HG03571 (cell line): ENCODE measurements around the gene CRHR2.

Source experiments
- ATAC-seq: cut with Tn5 transposase; IDR thresholded peaks from one replicate; pipeline ENCODE4 v1.9.1; 2021; ENCODE audit not compliant: unreplicated experiment

The CRHR2 gene

GRCh38 chr7:30707391-30708357, 25.4 kb upstream of the CRHR2 start:
- no peak for ATAC-seq

DNA sequence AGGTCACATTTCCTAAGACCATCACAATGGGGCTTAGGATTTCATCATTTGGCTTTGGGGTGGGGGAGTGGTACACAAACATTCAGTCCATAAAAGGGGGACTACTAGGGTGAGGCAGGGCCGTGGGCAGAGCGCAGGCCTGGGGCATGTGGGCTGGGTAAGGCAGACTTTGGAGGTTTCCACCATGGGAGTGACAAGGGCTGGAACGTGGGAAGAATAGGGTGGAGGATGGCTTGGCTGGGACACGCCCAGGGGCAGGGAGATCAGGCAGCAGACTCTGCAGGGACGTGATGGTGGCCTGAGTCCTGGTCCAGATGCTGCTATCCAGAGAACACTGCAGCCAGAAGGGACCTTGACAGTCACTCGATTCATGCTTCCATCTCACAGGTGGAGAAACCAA, 24.7 kb upstream of the CRHR2 start:
- no peak for ATAC-seq

- ATAC-seq = no peak
Observed at GRCh38 chr7:30706316-30706715, 24.1 kb upstream of the CRHR2 start.

- no peak for ATAC-seq
Observed at GRCh38 chr7:30705596-30705995, 23.3 kb upstream of the CRHR2 start.

DNA sequence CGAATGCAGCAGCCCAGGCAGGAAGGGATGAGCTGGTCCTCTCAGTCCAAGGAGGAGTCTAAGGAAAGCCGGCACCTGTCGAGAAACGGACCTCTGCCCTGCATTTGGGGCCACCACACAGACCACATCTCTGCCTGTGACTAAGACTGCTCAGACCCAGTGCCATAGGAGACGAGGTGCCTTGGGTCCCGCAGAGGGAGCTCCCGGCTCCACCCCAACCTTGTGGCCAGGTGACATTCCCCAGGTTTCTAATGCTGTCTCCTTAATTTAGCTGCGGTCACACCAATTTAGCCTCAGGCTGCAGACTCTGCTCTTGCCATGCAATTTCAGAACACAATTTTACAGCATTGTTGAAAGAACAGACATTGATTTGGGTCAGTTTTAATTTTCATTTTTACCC, 22.8 kb upstream of the CRHR2 start:
- ATAC-seq = no peak

DNA sequence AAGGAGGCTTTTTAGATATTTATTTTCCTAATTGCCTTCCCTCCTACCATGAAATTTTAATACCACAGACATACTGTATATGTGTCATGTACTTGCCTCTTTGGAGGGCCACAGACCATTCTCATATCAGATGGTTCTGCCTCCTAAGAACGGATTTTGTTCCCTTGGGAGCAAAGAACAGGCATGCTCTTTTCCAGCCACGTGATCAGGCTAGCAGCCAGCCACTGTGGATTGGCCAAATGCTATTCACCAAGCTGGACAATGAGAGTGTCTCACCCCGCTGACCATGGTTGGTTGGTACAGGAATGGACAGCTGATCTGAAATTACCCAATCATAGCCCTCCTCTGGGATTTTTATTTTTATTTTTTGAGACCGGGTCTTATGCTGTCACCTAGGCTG, 21.5 kb upstream of the CRHR2 start:
- ATAC-seq = no peak

DNA sequence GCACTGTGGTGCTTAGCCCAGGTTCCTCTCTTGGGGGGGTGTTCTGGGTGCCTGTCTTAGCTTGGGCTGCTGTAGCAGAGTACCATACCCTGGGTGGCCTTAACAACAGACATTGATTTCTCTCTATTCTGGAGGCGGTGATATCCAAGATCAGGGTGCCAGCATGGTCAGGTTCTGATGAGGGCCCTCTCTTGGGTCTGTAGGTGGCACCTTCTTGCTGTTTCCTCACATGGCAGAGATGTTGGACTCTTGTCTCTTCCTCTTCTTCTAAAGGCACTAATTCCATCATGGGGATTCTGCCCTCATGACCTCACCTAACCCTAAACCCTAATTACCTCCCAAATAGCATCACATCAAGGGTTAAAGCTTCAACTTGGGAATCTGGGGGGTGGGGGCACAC, 19.9 kb upstream of the CRHR2 start:
- ATAC-seq = no peak

- ATAC-seq = no peak
Observed at GRCh38 chr7:30700941-30701340, 18.7 kb upstream of the CRHR2 start.

- no peak for ATAC-seq
Observed at GRCh38 chr7:30699706-30700495, 17.6 kb upstream of the CRHR2 start.

GRCh38 chr7:30698481-30698880, 16.2 kb upstream of the CRHR2 start:
- no peak for ATAC-seq

DNA sequence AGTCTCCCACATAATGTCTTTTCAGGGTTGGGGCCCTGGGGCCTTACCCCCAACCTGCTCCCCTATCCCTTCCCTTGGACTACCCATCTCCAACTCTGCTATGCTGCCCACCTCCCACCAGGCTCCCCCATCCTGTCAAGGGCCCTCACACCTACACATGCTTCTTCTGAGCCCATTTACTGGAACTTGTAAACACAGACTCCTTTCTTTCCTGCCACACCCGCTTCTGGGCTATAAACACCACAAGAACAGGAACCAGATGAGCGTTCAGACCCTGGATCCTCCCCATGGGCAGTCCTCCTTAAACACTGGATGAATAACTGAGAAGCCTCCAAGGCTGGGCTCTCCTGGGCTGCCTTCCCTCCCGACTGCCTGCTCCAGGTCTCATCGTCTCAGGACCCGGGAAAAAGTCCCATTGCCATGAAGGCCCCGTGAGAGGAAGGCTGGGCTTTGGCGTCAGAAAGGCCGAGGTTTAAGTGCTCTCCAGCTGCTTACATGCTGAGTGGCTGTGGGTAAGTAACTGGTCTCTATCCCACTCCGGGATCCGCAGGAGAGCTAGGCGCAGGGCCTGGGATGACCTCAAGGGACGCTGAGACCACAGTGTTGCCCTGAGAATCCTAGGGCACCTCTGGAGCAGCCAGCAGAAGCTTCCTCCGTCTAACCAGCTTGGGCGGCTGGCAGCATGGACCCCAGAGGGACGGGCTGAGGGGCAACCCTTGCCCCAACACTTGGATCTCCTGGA, 15.6 kb upstream of the CRHR2 start:
- no peak for ATAC-seq

DNA sequence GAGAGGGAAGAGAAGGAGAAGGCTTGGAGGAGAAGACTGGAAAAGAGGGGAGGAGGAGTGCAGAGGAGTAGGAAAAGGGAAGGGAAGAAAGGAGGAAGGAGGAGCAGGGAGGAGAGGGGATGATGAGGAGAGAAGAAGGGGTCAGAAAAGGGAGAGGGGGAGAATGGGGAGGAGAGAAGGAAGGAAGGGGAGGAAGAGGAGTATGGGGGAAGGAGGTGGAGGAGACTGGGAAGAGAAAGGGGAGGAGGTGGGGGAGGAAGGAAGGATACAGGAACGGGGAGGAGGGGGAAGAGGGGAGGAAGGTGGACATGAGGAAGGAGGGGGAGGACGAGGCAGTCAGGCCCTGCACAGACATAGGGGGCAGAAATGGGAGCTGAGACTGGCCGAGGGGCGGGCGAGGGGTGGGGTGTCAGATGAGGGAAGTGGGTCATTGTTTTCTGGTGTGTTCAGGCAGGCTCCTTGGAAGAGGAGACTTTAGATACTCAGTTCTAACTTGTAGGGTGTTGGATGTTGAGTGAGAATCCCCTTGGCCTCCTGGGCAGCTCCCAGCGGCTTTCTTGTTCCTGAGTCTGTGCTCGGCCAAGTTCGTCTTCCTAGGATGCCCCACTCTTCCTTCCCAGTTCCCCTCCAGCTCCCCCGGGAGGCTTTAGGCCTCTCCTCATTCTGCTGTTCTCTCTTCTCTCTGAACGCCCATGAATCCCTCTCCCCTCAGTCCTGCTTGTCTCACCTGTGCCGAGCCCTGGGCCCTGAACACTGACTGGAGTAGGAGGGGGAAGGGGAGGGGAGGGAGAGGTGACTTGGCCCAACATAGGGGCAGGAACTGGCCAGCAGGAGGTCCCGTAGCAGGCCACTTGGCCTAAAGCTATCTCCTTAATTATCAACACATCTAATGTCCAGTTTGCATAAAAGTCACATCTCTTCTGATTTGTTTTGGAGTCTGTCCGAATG, 12.8 kb upstream of the CRHR2 start:
- ATAC-seq = no peak

DNA sequence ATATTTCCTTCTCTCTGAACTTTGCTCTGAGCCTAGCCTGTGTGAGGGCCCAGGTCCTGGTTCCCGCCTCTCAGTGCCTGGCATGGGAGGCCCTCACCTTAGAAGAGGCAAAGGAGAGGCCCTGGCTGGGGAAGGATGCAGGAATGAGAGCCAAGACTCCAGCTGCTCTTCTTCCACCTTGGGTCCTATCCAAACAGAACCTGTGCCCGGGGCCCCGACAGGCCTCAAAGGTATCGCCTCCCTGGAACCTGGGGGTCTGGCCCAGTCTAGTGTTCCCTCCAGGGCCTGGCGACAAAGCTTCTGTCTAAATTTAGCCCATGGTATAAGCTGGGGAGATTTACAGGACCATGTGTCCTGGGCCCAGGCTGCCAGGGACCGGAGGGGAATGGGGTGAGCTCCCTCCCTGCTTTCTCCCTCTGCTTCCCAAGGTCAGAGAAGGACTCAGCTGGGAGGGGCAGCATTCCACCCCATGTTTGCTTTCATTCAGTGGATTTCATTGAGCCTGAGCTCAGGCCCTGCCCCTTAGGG, 12.0 kb upstream of the CRHR2 start:
- ATAC-seq = no peak

- no peak for ATAC-seq
Observed at GRCh38 chr7:30692882-30693281, 10.6 kb upstream of the CRHR2 start.

GRCh38 chr7:30692438-30692837, 10.2 kb upstream of the CRHR2 start:
- no peak for ATAC-seq

- ATAC-seq = no peak
Observed at GRCh38 chr7:30690011-30690410, 7.8 kb upstream of the CRHR2 start.

DNA sequence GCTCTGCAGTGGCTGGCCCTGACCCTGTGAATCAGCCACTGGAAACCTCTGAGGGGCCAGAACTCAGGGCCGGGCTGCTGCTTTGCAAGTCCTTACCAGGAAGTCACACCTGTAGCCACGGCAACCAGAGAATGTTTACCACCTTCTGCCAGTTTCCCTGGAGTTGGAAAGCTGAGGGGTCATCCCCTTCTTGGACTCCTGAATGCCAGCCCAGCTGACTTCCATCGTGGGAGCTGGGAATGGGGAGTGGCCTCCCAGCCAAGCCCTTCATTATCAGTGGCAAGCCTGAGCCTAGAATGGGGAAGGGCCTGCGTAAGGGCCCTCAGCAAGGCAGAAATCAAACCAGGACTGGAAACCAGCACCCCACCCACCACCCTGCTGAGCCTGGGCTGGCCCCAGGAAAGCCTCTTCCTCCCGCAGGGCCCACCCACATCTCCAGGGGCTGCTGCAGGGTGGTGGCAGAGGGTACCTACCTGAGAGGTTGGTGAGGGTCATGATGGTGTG, 6.5 kb upstream of the CRHR2 start:
- no peak for ATAC-seq

DNA sequence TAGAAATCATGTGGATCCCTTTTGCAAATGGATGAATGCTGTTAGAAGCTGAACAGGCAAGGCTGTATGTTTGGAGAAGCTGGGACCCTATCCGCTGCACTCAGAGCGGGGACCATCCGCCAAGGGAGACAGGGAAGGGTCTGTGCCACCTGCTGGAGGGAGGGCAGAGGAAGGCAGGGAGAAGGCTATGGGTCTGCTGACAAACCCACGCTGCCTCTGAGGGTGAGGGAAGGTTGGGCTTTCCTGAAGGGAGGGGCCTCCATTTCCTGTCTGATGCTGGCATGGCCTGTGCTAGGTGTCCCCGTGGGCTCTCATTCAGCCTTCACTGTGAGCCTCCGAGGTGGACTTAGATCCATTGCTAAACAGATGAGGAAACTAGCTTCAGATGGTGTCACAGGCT, 5.3 kb upstream of the CRHR2 start:
- no peak for ATAC-seq

DNA sequence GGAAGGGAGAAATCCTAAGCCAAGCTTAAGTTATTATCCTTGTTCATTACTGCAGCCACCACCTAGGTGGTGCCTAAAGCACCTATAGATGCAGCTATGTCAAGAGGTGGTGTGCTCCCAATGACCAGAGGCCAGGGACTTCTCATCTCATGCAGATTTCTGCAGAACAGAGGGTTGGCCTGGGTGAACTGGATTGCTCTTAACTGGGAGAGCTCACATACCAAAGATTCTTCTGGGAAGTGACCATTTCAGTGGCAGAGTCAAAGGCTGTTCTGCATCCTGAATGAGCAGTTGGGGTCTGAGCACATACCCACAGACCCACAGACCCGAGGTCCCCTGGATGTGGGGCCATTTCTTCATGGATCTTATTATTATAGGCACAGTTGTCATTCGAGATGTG, 2.1 kb upstream of the CRHR2 start:
- no peak for ATAC-seq

GRCh38 chr7:30683816-30684215, 1.6 kb upstream of the CRHR2 start:
- ATAC-seq = no peak
